NOMO-1 (cell line): Measurements from ENCODE around the gene ARID1B.

Source experiments
- DNase-seq, 2 experiments: peaks; one replicate each; lab custom pipeline; 2025; ENCODE audit not compliant: unreplicated experiment in 2 of 2; lab: John Stamatoyannopoulos, UW

The ARID1B gene

DNA sequence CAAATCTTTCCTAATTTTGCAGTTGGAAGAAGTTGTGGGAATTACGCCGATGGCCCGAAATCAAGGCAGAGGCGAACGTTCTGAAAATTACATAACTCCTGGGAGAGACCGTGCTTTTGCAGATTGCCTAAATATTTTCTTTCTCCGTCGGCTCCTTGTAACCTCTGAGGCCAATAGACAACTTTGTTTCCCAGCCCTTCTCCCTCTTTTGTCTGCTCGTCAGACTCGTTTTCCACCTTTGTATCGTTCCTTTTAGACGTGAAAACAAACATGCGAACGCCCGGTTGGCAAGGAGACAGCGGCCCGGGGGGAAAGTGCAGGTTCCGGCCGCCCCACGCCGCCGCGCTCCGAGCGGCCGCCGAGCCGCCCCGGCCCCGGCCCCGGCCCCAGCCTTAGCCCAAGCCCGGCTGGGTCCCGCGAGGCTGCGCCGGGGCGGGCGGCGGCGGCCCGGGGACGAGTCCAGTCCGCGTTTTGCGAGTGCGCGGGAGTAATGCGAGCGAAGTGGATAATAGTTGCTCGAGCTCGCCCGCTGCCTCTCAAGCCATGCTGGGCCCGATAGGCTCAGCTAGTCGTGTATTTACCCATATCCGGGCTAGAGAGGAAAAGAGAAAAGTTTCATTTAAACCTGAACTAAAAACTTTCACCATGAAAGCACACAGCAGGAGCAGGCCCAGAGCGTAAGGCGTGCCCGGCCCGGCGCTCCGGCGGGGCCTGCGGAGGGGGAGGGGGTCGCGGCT is at the start of gene ARID1B:
Gene ARID1B, plus strand, starts transcription at position 539 of the 737 bp plus-strand sequence. CDS start 303 bp downstream, outside the sequence.
- peak; percentile 62 to 71 for DNase-seq

DNA sequence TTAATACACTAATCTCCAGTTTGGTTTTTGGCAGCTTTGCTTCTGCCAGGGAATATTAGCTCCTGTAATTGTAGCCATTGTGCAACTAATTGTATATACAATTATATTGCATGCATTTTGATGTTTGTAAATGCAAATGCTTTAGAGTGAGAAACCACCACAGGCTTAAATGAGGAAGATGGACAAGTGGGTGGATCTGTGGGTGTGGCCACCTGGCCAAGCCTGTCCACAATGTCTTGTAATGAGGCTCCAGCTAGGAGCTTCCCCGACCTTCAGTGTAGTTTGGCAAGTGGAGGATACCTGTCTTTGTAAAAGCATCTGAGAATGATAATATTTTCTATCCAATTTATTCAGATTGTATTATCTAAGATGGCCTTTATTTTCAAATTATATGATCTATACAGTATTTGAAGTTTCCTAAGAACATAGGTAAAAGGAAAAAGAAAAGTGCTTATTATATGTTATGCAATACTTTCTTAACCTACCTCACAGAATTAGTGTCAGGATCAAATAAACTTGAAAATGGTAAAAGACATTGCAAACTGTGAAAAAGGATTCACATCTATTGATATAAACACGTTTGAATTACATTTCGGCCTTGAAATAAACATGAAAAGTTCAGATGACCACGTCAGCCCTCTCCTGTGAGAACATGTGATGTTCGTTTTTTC is 49.3 kb upstream of the ARID1B start:
- peak; percentile 24 to 29 for DNase-seq

DNA sequence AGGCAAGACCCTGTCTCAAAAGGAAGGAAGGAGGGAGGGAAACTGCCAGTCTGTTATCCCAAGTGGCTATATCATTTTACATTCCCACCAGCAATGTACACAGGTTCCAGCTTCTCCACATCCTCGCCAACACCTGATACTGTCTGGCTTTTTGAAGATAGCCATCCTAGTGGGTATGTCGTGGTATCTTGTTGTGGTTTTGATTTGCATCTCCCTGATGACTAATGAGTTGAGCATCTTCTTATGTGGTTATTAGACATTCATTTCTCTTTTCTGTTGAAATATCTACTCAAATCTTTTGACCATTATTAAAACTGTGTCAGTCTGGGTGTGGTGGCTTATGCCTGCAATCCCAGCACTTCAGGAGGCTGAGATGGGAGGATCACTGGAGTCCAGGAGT is 47.9 kb upstream of the ARID1B start:
- no peak for DNase-seq

DNA sequence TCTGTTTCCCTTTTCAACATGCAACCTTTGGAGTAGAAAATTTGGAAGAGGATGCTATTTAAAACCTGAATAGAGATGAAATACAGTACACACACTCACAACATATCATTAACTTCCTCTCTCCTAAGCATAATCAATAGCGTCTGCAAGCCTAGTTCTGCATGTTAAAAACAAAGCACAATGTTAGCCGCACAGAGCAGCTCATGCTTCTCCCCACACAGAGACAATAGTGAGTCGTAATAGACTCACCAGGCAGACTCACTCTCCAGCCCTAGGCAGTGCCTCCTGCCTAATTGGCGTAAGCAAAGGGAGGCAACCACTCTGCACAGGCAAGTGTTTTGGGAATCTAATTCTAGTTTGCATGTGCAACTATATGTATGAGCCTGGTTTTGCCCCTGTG is 45.8 kb upstream of the ARID1B start:
- DNase-seq, result no peak

DNA sequence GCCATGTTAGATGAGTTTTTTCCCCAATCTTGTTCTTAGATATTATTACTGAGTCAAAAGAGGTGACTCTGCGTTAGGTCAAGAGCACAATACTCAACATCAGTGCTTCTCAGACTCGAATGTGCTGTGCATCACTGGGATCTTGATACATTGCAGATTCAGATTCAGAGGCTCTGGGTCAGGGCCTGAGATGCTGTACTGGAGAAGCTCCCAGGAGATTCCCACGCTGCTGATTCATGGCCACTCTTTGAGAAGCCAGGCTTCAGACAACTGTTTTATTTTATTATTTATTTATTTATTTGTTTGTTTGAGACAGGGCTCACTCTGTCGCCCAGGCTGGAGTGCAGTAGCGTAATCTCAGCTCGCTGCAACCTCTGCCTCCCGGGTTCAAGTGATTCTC is 41.4 kb upstream of the ARID1B start:
- DNase-seq, result no peak

DNA sequence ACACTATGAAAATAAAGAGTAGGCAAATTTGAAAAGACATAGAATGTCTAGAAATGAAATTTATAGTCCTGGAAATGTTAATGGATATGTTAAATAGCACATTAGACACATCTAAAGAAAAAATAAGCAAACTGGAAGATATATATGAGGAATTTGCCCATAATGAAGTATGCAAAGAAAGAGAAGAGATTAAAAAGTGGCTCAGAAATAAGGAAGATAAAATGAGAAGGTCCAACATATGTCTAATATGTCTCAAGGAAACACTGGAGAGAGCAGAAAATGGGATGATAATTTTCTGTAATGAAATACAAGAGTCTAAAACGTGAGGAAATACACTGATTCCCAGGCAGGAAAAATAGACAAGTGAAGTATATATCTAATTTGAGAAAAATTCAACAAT is 36.6 kb upstream of the ARID1B start:
- no peak for DNase-seq

DNA sequence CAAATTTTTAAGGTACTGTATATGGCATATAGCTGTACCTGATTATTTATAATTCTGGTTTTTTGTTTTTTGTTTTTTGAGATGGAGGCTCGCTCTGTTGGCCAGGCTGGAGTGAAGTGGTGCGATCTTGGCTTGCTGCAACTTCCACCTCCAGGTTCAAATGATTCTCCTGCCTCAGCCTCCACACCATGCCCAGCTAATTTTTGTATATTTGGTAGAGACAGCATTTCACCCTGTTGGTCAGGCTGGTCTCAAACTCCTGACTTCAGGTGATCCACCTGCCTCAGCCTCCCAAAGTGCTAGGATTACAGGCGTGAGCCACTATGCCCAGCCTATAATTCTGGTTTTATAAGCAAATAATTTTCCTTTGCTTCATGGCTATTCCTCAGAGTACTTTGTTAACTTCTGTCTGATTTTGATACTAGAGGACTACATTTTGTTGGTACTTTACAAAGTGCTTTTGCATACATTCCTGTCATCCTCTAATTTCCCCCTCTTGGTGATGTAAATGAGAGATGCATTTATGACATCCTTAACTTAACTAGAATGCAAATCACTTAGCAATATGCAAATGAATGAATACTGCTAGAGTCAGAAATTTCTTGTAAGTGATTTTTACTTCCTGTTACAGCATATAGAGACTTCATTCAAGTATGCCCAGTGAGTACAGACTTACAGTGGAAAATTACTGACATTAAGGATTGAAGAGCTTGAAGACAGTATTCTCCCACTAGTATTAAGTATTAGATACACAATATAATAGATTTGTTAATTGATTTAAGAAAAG is 35.7 kb upstream of the ARID1B start:
- DNase-seq, result no peak

DNA sequence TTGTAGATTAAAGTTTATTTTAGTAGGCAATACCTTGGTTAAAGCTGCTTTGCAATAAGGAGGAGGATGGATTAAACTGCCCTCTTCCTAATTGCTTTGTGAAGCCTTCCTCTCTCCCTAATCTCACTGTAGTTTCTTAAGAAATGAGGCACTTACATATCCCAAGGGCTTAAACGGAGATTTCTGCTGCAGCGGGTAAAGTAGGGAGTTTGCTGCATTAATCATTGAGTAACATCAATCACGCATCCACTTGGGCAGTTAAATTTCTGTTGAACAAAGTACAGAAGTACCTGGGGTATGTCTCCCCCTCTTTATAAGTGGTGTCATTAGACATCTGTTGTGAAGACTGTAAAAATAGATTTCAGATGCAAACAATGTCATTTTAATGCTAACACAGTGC is 29.5 kb upstream of the ARID1B start:
- DNase-seq, result no peak

DNA sequence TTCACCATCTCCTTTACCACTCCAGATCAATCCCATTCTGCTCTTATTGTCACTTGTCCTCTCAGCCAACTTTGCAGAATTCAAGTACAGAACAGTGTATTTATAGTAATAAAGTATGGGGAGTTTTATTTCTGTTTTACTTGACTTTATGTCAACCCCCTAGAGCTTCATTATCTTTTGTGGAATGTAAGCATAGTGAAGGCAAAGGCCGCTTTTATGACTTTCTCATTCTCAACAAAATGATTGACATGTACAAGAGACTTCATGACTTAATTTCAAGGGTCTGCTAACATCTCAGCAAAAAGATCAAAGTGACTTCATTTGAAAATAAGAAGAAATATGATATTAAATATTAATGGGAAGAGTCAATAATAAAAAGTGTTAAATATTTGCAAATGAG is 28.7 kb upstream of the ARID1B start:
- no peak for DNase-seq

DNA sequence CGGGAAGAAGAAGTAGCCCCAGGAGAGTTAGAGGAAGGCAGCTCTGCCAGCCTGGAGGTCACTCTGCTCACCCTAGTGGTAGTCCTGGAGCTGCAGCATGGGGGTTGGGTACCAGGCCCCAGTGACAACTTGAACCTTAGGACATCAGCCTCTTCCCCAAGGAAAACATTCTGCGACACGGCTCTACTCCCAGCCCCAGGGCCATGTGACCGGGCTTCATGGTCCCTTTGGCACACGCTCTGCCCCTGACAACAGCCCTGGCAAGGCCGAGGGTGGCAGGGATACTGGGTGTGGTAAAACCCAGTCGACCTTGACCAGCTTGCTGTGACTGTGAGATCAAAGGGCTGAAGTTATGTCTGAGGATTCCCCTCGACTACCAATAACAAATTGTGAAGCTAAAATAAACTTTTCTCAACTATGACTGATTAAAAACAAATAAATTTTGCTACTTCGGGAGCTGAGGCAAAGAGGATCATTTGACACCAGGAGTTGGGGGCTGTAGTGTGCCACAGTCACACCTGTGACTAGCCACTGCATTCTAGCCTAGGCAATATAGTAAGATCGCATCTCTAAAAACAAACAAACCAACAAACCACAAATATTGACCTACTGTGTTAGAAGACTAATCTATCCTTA is 24.4 kb upstream of the ARID1B start:
- DNase-seq, result no peak

DNA sequence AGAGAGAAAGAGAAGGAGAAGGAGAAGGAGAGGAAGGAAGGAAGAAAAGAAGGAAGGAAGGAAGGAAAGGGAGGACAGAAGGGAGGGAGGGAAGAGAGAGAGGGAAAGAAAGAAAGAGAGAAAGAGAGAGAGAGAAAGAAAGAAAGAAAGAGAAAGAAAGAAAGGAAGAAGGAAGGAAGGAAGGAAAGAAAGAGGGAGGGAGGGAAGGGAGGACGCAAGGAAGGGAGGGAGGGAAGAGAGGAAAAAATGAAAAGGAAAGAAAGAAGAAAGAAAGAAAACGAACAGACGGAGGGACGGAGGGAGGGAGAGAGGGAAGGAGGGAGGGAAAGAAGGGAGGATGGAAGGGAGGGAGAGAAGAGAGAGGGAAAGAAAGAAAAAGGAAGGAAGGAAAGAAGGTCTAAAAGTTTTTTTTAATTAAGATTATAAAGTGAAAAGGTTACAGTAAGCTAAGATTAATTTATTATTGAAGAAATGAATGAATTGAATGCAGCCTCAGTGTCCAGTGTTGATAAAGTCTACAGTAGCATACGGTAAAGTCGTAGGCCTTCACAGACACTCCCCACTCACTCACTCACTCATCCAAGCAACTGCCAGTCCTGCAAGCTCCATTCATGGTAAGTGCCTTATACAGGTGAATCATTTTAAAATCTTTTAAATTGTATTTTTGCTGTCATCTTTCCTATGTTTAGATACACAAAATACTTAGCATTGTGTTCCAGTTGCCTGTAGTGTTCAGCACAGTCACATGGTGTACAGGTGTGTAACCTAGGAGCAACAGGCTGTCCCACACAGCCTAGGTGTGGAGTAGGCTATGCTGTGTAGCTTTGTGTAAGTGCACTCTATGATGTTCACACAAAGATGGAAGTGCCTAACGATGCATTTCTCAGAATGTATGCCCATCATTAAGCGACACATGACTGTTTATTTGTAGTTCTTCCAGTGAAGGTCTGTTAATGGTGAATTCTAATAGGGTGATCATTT is 20.3 kb upstream of the ARID1B start:
- DNase-seq, result no peak

DNA sequence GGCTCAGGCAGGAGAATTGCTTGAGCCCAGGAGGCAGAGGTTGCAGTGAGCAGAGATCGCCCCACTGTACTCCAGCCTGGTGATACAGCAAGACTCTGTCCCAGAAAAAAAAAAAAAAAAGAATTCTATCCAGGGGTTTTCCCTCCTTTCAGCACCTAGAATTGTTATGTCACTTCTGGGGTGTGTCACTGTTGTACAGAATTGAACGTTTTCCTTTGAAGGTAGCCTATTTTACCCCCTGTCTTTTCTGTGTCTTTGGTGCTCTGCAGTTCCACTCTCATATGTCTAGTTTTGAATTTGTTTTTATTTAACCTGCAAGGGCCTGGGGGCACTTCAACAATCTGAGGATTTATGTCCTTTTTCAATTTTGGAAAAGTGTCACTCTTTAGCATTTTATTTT is 19.3 kb upstream of the ARID1B start:
- DNase-seq, result no peak

DNA sequence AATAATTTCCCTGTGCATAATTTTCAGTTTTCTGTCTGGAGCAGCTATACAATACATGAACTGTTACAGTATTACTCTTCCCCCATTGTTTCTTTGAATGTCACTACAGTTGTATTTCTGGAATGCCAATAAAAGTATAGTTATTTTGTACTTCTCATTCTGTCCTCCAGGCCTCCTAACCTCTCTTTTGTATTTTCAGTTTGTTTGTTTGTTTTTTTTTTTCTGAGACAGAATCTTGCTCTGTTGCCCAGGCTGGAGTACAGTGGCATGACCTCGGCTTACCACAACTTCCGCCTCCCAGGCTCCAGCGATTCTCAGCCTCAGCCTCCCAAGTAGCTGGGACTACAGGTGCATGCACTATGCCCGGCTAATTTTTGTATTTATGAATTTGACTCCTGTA is 16.8 kb upstream of the ARID1B start:
- DNase-seq, result no peak

DNA sequence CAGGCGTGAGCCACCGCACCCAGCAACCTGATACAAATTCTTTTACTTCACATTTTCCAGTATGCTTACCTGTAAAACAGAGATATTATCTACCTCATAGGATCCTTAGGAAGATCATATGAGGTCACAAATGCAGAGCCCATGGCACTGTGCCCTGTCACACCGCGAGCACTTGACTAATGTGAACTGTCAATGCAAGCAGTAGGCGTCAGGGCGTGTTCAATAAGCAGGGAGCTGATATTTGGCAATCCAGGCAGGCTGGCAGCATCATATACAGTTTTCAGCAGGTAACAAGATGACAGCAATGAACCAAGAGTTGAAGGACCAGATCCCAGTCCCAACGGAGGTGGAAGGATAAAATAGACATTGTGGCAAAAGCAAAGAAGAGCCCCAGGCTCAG is 14.6 kb upstream of the ARID1B start:
- DNase-seq, result no peak

DNA sequence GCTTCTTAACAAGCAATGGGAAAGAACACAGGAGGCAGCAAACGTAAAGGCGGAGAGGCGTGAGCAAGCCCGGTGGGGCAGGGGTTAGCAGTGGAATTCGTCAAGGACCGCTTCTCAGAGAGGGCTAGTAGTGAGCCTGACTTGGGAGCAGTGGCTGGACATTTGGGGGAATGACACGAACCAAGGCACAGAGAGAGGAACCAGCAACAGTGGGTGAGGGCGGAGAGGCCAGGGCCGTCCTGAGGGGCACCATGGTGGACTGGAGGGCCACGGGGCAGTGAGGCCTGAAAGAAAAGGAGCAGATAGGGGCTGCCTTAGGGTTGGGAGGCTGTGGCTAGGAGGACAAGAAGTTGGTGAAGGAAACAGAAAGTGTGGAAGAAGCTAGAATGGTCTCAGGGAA is 12.1 kb upstream of the ARID1B start:
- DNase-seq, result no peak

DNA sequence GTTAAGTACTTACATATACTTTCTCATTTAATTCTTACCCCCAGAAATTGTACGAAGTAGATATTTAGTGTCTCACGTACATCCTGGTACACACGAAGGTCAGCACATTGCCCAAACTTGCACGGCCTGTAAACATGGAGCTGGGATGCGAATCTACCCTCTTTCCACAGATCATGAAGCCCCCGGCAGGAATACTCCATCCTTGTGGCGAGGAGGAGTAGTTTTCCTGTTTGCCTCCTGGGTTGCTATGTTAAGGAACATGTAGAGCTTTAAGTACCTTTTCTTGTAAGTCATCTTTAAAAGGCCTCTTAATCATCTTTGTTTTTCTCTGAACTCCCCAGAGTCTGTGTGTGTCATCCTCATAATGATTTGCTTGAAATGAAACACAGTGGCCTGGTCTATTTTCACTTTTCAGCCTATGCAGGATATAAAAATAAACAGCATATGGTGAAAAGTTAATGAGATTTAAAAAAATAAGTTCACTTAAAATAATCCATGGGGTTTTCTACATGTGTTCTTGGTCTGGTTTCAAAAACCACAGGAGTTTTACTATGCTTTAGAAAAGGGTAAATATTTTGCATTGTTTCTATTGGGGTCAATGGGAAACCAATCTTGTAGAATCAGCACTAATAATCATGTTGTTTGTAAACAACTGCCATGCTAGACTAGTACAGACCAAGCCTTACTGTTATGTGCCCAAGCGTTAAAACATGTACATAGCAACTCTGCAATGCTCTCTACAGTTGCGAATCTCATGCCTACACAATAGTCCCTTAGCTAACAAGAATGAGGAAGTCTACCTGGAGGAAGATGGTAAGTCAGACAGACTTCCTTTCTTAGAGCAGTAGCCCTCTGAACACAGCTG is 9.3 kb upstream of the ARID1B start:
- DNase-seq, result peak in 1 of 2 experiments; percentile 35

DNA sequence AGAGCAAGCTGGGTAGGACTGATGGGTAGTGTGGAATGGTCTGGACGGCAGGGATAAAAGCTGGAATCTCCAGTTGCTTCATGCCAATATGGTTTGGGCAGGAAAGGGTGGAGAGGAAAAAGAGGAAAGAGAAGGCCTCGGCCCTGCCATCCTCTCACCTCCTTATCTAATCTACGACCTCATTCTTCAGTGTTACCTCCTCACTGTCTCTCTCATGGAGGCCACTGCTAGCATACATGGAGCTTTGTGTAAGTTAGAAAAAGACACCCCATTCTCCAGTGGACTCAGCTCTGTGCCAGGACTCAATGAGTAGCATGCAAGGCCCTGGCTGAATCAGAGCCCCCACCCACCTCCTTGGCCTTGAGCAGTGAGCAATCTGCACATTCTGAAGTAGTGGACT is 6.1 kb upstream of the ARID1B start:
- DNase-seq, result no peak

DNA sequence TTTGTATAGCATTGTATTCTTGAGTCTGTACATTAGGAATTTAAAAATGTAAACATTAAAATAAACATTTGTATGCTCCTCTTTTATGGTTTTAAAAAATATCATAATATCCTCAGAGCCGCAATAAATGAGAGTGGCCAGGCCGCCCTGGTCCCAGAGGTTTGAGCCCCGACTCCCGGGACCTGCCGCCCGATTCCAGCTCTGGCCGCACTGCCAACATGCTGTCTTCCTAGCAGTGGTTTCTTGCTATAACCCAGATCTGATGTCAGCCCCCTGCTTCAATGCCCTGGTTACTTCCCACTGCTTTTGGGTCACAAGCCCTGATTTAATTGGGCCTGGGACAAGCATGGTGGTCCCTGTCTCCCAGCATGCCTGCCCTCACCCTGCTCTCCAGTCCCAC is 5.4 kb upstream of the ARID1B start:
- no peak for DNase-seq

DNA sequence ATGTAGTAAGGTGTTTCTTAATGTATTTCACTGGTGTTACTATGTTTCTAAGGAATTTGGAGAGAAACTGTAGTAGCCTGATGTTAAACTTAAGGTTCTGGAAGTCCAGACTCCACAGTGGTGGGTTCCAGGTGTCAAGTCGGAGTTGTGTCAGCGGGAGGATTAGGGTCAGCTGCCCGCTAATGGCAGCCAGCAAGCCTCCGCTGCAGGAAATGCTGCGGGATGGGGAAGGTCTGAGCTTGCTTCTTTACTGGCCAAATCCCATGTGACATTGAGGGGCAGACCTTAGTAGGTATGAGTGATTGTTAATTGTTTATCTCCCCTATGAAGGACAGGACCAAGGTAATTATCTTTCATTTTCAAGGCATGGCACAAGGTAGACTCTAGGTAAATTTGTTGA is 3.7 kb upstream of the ARID1B start:
- no peak for DNase-seq
